ES-I3 (cell line): Measurements from ENCODE around the gene COX20.
"Not testable (repeated sequence)": the region's sequence is repeated elsewhere in the genome, so short reads cannot be mapped to it uniquely, and the experiment has no call there.

Experiments
- H3K36me3 ChIP-seq: 2 replicates; pipeline ENCODE4 v1.6.1; 2013; ENCODE audit warnings: mild to moderate bottlenecking, low read length, control low read depth, moderate library complexity; ENCODE audit not compliant: insufficient read depth
- H3K4me1 ChIP-seq: 2 replicates; pipeline ENCODE4 v1.6.1; 2013; ENCODE audit warnings: mild to moderate bottlenecking, control low read depth, low read length; ENCODE audit not compliant: insufficient read depth
- H3K9ac ChIP-seq: 2 replicates; pipeline ENCODE4 v1.6.1; 2013; ENCODE audit warnings: low read depth, mild to moderate bottlenecking, low read length, moderate library complexity
- H3K9me3 ChIP-seq: 2 replicates; pipeline ENCODE4 v1.6.1; 2013; ENCODE audit warnings: mild to moderate bottlenecking, low read length, moderate library complexity; ENCODE audit not compliant: control insufficient read depth, insufficient read depth

COX20 gene

GRCh38 chr1:244804841-244805240 lies 30.6 kb upstream of the COX20 start:
- no peak overlapping the region for H3K9ac ChIP-seq
- H3K9me3 ChIP-seq: no peaks in the 10 kb centered on the region
- H3K4me1 ChIP-seq: no peaks in the 10 kb centered on the region
- no peaks in the 10 kb centered on the region for H3K36me3 ChIP-seq

GRCh38 chr1:244807138-244807537 lies 28.3 kb upstream of the COX20 start:
- no peaks in the 10 kb centered on the region for H3K4me1 ChIP-seq
- no peaks in the 10 kb centered on the region for H3K36me3 ChIP-seq
- H3K9ac ChIP-seq: no peak overlapping the region
- no peaks in the 10 kb centered on the region for H3K9me3 ChIP-seq

GRCh38 chr1:244810221-244810620 lies 25.2 kb upstream of the COX20 start:
- Histone ChIP-seq H3K36me3 (no peaks in the 10 kb centered on the region), H3K4me1 (peaks cover 8% of the 10 kb centered on the region), H3K9me3 (no peaks in the 10 kb centered on the region)

GRCh38 chr1:244813327-244813726 lies 22.1 kb upstream of the COX20 start:
- Histone ChIP-seq H3K4me1 (peaks cover 8% of the 10 kb centered on the region), H3K9ac (no peak overlapping the region), H3K9me3 (no peaks in the 10 kb centered on the region), H3K36me3 (no peaks in the 10 kb centered on the region)

More at GRCh38 chr1:244810221-244810620, 25.2 kb upstream of the COX20 start:
- no peak overlapping the region for H3K9ac ChIP-seq

GRCh38 chr1:244815600-244816099 lies 19.8 kb upstream of the COX20 start:
- Histone ChIP-seq H3K36me3 (no peaks in the 10 kb centered on the region), H3K9me3 (no peaks in the 10 kb centered on the region), H3K9ac (peak overlapping the region; percentile 33; the same call in 1 of the 2 replicates), H3K4me1 (peaks cover 8% of the 10 kb centered on the region)

GRCh38 chr1:244817415-244817894 lies 18.0 kb upstream of the COX20 start:
- peaks cover 13% of the 10 kb centered on the region for H3K4me1 ChIP-seq

GRCh38 chr1:244820131-244820530 lies 15.3 kb upstream of the COX20 start:
- H3K4me1 ChIP-seq: peaks cover 5% of the 10 kb centered on the region

More at GRCh38 chr1:244817415-244817894, 18.0 kb upstream of the COX20 start:
- peak overlapping the region; percentile 33; the same call in 1 of the 2 replicates for H3K9ac ChIP-seq
- H3K36me3 ChIP-seq: no peaks in the 10 kb centered on the region
- no peaks in the 10 kb centered on the region for H3K9me3 ChIP-seq

GRCh38 chr1:244821134-244821533 lies 14.3 kb upstream of the COX20 start:
- peaks cover 10% of the 10 kb centered on the region for H3K4me1 ChIP-seq
- no peak overlapping the region for H3K9ac ChIP-seq
- no peaks in the 10 kb centered on the region for H3K36me3 ChIP-seq
- H3K9me3 ChIP-seq: no peaks in the 10 kb centered on the region

More at GRCh38 chr1:244820131-244820530, 15.3 kb upstream of the COX20 start:
- Histone ChIP-seq H3K36me3 (no peaks in the 10 kb centered on the region), H3K9me3 (no peaks in the 10 kb centered on the region), H3K9ac (no peak overlapping the region)

GRCh38 chr1:244822878-244823277 lies 12.6 kb upstream of the COX20 start:
- Histone ChIP-seq H3K4me1 (peaks cover 10% of the 10 kb centered on the region), H3K9me3 (no peaks in the 10 kb centered on the region)

GRCh38 chr1:244826712-244827111 lies 8.7 kb upstream of the COX20 start:
- Histone ChIP-seq H3K36me3 (no peaks in the 10 kb centered on the region), H3K9ac (no peak overlapping the region), H3K4me1 (peaks cover 5% of the 10 kb centered on the region; the same call in 1 of the 2 replicates), H3K9me3 (no peaks in the 10 kb centered on the region)

More at GRCh38 chr1:244822878-244823277, 12.6 kb upstream of the COX20 start:
- Histone ChIP-seq H3K36me3 (no peaks in the 10 kb centered on the region), H3K9ac (no peak overlapping the region)

GRCh38 chr1:244830639-244831038 lies 4.8 kb upstream of the COX20 start:
- peaks cover 3% of the 10 kb centered on the region; the same call in 1 of the 2 replicates for H3K4me1 ChIP-seq
- H3K9ac ChIP-seq: no peak overlapping the region
- H3K36me3 ChIP-seq: no peaks in the 10 kb centered on the region
- H3K9me3 ChIP-seq: no peaks in the 10 kb centered on the region

- peak overlapping the region; percentile 95 for H3K9ac ChIP-seq
- H3K9me3 ChIP-seq, H3K4me1 ChIP-seq, H3K36me3 ChIP-seq: not testable (repeated sequence)
Observed at GRCh38 chr1:244833260-244833659, 2.2 kb upstream of the COX20 start.

- no peaks in the 10 kb centered on the region for H3K9me3 ChIP-seq
- peaks cover under 1% of the 10 kb centered on the region; the same call in 1 of the 2 replicates for H3K36me3 ChIP-seq
- H3K4me1 ChIP-seq: peaks cover 5% of the 10 kb centered on the region; the same call in 1 of the 2 replicates
- peak overlapping the region; percentile 95 for H3K9ac ChIP-seq
Observed at GRCh38 chr1:244833734-244834542, 1.5 kb upstream of the COX20 start.

- H3K9me3 ChIP-seq: no peaks in the 10 kb centered on the region
- peak overlapping the region; percentile 95 for H3K9ac ChIP-seq
- peaks cover 3% of the 10 kb centered on the region; the same call in 1 of the 2 replicates for H3K36me3 ChIP-seq
- peaks cover 5% of the 10 kb centered on the region; the same call in 1 of the 2 replicates for H3K4me1 ChIP-seq
Observed at GRCh38 chr1:244834543-244835275, 749 bp upstream of the COX20 start.
